ENCODE data around the gene OTOS. TPM values are rescaled to one million over a fixed set of nuclear protein-coding genes. Genes with fewer than 3 reads are reported as not detected.

The OTOS gene
- total RNA-seq, 2 donors from 2014 or later, result not detected

GRCh38 chr2:240106765-240107476 lies 33.5 kb downstream of the OTOS start:
- no peak overlapping the region for H3K27ac ChIP-seq
- no peaks in the 10 kb centered on the region for H3K36me3 ChIP-seq
- H3K4me3 ChIP-seq, result no peak overlapping the region
- no peak for DNase-seq (ENCODE audit: low spot score)
- TF ChIP-seq CTCF (IDR thresholded peaks at IDR 0.05), result no peak
- no peak for TF ChIP-seq POLR2AphosphoS5 (IDR thresholded peaks at IDR 0.05)
- no peak for TF ChIP-seq POLR2A (IDR thresholded peaks at IDR 0.05)
- no peaks in the 10 kb centered on the region for H3K27me3 ChIP-seq (replicated peaks; ENCODE audit: insufficient read depth)
- no peaks in the 10 kb centered on the region for H3K4me1 ChIP-seq (replicated peaks)
- 71% methylated on average over 17 of the region's 17 CpGs for WGBS
- H3K9me3 ChIP-seq, result no peaks in the 10 kb centered on the region
- intact Hi-C loops (cut with DNase I), result no loop called here

DNA sequence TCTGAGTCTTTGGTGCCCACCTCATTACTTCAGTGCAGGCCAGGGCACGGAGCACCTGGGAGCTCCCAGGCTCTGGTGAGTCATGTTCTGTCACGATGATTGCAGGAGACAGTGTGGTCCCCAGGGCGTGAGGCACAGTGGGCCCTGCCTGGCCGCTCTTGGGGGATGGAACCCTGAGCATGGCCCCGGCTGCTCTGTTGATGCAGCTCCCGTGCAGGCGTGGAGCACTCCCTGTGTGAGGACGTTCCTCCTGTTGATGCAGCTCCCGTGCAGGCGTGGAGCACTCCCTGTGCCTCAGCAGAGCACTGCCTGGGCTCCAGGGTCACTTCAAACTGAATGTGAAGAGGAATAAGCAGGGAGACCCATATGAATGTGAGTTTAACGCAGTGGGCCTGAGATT lies 34.5 kb downstream of the OTOS start:
- Histone ChIP-seq H3K27me3 (replicated peaks; ENCODE audit: insufficient read depth) (no peaks in the 10 kb centered on the region), H3K36me3 (no peaks in the 10 kb centered on the region), H3K27ac (no peak overlapping the region), H3K9me3 (no peaks in the 10 kb centered on the region), H3K4me1 (replicated peaks) (no peaks in the 10 kb centered on the region), H3K4me3 (no peak overlapping the region)
- intact Hi-C loops (cut with DNase I), result no loop called here
- no peak for TF ChIP-seq POLR2A (IDR thresholded peaks at IDR 0.05)
- no peak for TF ChIP-seq CTCF (IDR thresholded peaks at IDR 0.05)
- no peak for TF ChIP-seq POLR2AphosphoS5 (IDR thresholded peaks at IDR 0.05)
- DNase-seq (ENCODE audit: low spot score), result no peak
- WGBS, result 71% methylated on average over 11 of the region's 11 CpGs

- intact Hi-C loops (cut with DNase I), result no loop called here
- DNase-seq (ENCODE audit: low spot score), result no peak
- Histone ChIP-seq H3K9me3 (no peaks in the 10 kb centered on the region), H3K27me3 (replicated peaks; ENCODE audit: insufficient read depth) (no peaks in the 10 kb centered on the region), H3K27ac (no peak overlapping the region), H3K36me3 (no peaks in the 10 kb centered on the region), H3K4me3 (no peak overlapping the region), H3K4me1 (replicated peaks) (no peaks in the 10 kb centered on the region)
- TF ChIP-seq POLR2AphosphoS5 (IDR thresholded peaks at IDR 0.05), result no peak
- TF ChIP-seq POLR2A (IDR thresholded peaks at IDR 0.05), result no peak
- TF ChIP-seq CTCF (IDR thresholded peaks at IDR 0.05), result no peak
- WGBS, result 83% methylated on average over 4 of the region's 4 CpGs
Observed at GRCh38 chr2:240103136-240103535, 37.3 kb downstream of the OTOS start.

- intact Hi-C loops (cut with DNase I), result no loop called here
- WGBS, result 34% methylated on average over 2 of the region's 2 CpGs
- TF ChIP-seq POLR2A (IDR thresholded peaks at IDR 0.05) (no peak), POLR2AphosphoS5 (IDR thresholded peaks at IDR 0.05) (peak; percentile 70)
- Histone ChIP-seq H3K4me1 (replicated peaks) (no peaks in the 10 kb centered on the region), H3K4me3 (no peak overlapping the region), H3K36me3 (no peaks in the 10 kb centered on the region), H3K9me3 (no peaks in the 10 kb centered on the region), H3K27ac (peak overlapping the region in 1 of 2 donors; percentile 26), H3K27me3 (replicated peaks; ENCODE audit: insufficient read depth) (no peaks in the 10 kb centered on the region)
- DNase-seq (ENCODE audit: low spot score), result no peak
Observed at GRCh38 chr2:240098349-240098748, 42.1 kb downstream of the OTOS start.

DNA sequence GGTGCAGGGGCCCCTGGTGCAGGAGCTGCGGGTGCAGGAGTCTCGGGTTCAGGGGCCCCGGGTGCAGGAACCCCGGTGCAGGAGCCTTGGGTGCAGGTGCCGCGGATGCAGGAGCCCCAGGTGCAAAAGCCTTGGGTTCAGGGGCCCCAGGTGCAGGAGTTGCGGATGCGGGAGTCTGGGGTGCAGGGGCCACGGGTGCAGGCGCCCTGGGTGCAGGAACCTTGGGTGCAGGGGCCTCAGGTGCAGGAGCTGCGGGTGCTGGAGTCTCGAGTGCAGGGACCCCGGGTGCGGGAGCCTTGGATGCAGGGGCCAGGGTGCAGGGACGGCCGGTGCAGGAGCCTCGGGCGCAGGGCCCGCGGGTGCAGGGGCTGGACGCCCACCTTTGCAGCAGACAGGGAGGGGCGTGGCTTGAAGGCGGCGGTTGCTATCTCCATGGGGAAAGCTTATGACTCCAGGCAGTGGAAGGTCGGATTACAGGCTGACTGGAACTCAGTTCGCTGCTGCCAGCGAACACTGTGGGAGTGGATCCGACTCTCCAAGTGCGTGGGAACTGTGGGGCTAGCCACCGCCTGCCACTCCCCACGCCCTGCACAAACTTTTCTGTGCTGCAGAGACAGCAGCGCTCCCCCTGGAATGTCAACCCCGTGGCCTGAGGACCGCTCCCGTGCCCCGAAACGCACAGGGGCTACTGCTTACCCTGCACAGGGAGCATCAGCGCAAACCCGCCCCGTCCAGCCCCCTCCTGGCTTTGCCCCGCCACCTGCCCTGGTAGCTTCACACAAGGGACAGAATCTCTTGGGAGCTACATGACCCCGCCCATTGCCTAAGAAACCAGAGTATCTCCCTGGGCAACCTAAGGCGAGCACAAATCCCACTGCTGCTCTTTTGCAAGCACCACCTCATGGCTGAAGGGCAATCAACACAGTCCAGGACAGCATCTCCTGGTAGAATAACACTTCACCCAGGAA lies 44.6 kb downstream of the OTOS start:
- Histone ChIP-seq H3K9me3 (no peaks in the 10 kb centered on the region), H3K27ac (no peak overlapping the region), H3K27me3 (replicated peaks; ENCODE audit: insufficient read depth) (no peaks in the 10 kb centered on the region), H3K4me3 (no peak overlapping the region), H3K4me1 (replicated peaks) (no peaks in the 10 kb centered on the region), H3K36me3 (no peaks in the 10 kb centered on the region)
- DNase-seq (ENCODE audit: low spot score), result no peak
- WGBS, result 6% methylated on average over 38 of the region's 43 CpGs
- TF ChIP-seq POLR2AphosphoS5 (IDR thresholded peaks at IDR 0.05), result no peak
- TF ChIP-seq POLR2A (IDR thresholded peaks at IDR 0.05), result no peak
- intact Hi-C loops (cut with DNase I), result no loop called here

Measured in prostate gland (tissue), 2 donors.